GM20000 (cell line): ENCODE results near the gene MAN1A1.

ENCODE experiments used
- DNase-seq: peaks from one replicate; pipeline ENCODE4 v3.0.0; 2012; ENCODE audit warnings: low spot score
- TF ChIP-seq, protein P1 (sequence below): IDR thresholded peaks from 2 replicates; pipeline ENCODE4 v1.5.1; 2012; ENCODE audit warnings: mild to moderate bottlenecking, control low read depth; ENCODE audit errors: extremely low read depth, missing control alignments

MAN1A1 gene

DNA sequence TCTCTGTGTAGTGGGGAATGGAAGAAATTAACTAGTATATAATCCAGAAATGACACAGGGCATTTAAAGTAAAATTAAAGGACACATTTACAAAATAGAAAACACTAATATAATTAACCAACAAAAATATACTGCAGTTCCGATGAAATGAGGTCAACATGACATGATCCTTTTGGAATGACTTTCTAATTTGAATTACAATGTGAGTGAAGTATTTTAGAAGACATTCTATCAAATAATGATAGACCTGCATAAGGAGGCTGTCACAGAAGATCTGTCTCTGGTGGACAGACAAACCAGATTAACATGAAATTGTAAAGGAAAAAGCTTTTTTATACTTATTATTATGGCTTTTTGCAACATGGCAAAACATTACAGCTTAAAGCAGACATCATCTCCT is 170.5 kb downstream of the MAN1A1 start:
- DNase-seq = no peak
- TF ChIP-seq, protein P1, sequence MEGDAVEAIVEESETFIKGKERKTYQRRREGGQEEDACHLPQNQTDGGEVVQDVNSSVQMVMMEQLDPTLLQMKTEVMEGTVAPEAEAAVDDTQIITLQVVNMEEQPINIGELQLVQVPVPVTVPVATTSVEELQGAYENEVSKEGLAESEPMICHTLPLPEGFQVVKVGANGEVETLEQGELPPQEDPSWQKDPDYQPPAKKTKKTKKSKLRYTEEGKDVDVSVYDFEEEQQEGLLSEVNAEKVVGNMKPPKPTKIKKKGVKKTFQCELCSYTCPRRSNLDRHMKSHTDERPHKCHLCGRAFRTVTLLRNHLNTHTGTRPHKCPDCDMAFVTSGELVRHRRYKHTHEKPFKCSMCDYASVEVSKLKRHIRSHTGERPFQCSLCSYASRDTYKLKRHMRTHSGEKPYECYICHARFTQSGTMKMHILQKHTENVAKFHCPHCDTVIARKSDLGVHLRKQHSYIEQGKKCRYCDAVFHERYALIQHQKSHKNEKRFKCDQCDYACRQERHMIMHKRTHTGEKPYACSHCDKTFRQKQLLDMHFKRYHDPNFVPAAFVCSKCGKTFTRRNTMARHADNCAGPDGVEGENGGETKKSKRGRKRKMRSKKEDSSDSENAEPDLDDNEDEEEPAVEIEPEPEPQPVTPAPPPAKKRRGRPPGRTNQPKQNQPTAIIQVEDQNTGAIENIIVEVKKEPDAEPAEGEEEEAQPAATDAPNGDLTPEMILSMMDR = no peak

DNA sequence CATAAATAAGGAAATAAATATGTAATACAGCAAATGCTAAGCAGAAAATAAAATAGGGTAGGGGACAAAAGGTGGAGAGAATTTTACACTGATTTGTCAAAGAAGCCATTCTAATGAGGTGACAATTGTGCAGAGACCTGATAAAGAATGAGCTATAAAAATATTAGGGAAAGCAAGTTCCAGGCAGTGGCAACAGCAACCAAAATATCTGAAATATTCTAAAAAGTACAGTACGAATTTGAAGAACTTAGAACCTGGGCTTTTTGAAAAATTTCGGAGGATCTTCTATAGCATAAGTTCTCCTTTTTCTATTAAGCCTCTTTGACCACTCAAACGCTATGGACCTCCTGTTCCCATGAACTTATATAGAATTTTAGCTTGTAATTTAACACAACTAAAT is 173.1 kb downstream of the MAN1A1 start:
- TF ChIP-seq, protein P1 = no peak
- no peak for DNase-seq

DNA sequence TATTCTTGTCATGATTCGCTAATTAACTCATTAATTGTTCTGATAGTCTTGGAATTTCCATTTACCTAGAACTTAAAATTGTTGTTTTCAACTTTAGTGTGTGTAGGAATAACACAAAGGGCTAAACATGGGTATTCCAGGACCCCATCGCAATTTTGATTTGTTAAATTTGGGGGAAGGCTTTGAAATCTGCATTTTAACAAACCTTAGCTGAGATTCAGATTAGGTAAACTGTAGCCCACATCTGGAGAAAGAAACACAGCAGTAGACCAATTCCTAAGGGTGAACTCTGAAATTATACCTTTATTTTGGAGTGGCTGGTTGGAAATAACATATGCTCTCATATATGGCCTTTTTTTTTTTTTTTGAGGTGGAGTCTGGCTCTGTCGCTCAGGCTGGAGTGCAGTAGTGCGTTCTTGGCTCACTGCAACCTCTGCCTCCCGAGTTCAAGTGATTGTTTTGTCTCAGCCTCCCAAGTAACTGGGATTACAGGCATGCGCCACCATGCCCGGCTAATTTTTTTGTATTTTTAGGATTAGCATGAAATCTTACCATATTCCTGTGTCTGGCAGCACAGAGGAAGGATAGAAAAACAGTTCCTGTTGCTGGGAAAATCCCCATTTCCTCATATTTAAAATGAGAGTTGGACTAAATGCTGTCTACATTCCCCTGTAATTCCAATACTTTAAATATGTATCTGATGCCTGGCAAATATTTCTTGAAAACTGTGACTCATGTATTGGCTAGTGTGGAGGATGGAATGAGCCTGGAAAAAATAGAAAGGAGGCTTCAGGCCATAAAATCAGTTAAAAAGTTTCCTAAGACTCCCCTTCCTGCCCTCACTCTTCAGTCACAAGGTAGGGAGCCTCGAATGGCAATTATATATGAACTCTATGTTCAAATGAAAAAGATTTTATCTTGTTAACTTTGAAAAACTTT is 174.4 kb downstream of the MAN1A1 start:
- no peak for DNase-seq
- TF ChIP-seq, protein P1 = no peak

DNA sequence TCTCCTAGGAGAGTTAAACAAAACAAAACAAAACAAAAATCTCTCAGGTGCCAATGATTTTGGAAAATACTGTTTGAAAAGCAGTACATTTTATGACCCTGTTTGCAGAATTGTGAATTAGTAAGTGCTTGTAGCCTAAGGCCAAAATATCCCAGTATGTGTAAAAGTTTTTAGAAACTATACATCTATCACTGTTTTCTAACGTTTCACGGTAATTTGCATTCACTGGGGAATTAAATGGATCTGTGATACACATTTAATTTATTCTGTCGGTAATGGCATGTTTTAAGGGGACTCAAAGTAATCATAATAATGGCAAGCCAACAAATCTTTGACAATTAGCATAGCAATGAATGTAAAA is 175.5 kb downstream of the MAN1A1 start:
- DNase-seq = no peak
- TF ChIP-seq, protein P1 = no peak

DNA sequence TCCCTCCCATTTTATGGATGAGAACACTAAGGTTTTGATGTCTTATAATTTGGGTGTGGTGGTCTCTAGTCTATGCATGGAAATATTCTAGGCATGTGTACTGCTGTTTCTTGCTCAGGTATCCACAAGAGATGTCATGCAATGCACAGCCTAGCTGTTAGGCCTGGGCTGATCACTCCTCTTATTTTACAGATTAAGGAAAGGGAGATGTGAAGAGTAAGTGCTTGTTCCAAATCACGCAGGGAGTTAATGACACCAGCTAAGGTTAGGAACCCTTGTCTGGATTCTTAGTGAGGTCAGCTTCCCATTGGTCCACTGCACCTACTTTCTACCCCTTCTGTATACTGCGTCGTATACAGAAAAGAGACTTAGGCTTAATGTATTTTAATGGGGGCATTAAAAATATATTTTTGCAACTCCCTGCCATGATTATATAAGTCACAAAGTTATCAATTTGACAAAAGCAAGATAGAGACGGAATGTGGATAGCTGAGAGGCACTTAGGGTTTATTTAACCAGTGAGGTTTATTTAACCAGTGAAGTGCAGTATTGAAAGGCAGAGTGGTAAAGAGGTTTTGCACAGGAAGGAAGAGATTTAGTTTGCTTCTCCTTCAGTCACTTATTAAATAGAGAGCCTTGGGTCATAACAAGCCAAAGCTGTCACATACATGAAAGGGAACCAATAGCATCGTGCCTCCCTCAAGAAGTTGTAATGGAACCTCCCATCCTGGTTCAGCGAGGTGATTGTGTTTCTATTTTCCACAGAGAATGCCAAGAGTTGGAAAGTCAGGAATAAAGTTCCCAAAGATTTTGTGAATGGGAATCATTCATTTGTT is 176.1 kb downstream of the MAN1A1 start:
- DNase-seq = no peak
- TF ChIP-seq, protein P1 = no peak

DNA sequence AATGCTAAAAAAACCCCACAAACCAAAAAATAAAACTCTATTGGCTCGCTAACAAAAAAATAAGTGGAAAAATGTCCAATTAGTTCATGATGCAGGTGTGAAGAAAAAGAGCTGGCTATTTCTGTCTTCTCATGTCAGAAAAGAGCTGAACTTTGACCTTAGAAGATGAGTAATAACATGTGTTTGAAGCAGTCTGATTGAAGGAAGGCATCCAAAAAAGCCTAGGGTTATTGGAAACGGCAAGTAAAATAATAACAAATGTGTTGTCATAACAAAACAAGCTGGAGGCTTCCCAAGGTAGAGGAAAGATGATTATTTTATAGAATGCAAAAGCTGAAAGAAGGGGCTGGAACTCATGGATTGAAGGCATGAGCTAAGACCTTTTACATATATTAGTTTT is 176.7 kb downstream of the MAN1A1 start:
- TF ChIP-seq, protein P1 = no peak
- no peak for DNase-seq

DNA sequence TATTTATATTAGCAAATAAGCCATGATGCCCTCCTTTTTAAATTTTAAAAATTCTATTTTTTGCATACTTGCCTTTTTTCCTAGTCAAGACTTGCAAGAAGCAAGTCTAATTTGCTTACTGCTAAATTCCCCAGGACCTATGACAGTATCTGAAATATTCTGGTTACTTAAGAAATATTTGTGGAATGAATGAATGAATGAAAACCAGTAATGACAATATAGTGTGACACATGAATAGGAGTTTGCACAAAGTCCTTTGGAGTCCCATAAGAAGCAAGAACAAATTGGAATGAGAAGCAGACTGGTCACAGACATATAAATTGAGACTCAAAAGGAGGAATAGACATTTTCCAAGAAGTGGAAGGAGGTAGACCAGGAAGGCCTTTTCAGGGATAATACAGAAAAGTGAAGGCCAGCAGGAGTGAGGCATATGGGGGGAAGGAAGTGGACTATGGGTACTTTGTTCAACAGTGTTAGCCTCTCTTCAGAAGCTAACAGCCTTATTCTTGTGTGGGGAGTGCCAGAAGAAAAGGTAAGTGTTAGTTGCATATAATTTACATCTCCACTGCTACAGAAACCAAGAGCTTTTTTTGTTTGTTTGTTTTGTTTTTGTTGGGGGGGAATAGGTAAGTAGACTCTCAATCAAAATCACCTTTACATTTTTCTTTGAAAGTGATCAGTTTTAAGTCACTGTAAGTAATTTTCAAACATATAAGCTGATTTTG is 177.5 kb downstream of the MAN1A1 start:
- DNase-seq = no peak
- TF ChIP-seq, protein P1 = no peak
